ENCODE data around the gene COA7. TPM values are rescaled to one million over a fixed set of nuclear protein-coding genes. Genes with fewer than 3 reads are reported as not detected.
A peak's percentile ranks its signal among the peaks of the same experiment; 100 is the strongest.

Gene COA7
- total RNA-seq, 2 donors from 2014 or later = 23.5 to 29.9 TPM

DNA sequence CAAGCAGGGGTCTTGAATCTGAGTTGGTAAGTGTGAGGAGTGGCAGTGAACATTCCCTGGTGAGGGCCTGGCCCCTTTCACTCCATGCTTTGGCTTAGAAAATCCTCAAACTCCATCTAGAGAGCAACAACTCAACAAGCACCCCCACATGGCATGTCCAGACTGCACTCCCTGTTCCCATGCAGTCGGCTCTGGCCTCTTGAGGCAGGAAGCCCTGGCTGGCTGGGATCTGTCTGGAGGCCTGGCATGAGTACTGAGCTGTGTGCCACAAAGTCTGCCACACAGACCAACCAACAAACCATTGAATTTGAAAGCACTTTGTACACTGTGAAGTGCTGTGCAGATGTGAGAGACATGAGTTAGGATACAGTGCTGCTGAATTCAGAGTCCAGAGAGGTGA, 25.2 kb downstream of the COA7 start:
- no peaks in the 10 kb centered on the region for H3K27me3 Mint-ChIP-seq (ENCODE audit: insufficient read depth)
- peak overlapping the region; percentile 48 for H3K27ac ChIP-seq (ENCODE audit: low read depth, low read length)

GRCh38 chr1:52670604-52671003, 27.5 kb downstream of the COA7 start:
- no peaks in the 10 kb centered on the region for H3K36me3 Mint-ChIP-seq (ENCODE audit: low read depth)
- Histone ChIP-seq H3K4me3 (ENCODE audit: low read length) (no peak overlapping the region), H3K9ac (ENCODE audit: extremely low read depth, low read length, poor library complexity, severe bottlenecking) (no peak overlapping the region), H3K27ac (ENCODE audit: low read depth, low read length) (no peak overlapping the region), H3K9me3 (ENCODE audit: control insufficient read depth, low read length) (no peaks in the 10 kb centered on the region), H3K4me1 (ENCODE audit: control insufficient read depth, insufficient read depth, low read length) (peaks cover 13% of the 10 kb centered on the region), H3K36me3 (ENCODE audit: control insufficient read depth, insufficient read depth, low read length) (no peaks in the 10 kb centered on the region), H3K27me3 (ENCODE audit: control insufficient read depth, insufficient read depth, low read length, poor library complexity, severe bottlenecking) (no peaks in the 10 kb centered on the region)
- H3K4me1 Mint-ChIP-seq = peaks cover 18% of the 10 kb centered on the region
- no peaks in the 10 kb centered on the region for H3K9me3 Mint-ChIP-seq
- no peak for DNase-seq
- 100% methylated on average over 1 to 2 of the region's 2 CpGs for WGBS, 2 experiments (ENCODE audit: insufficient coverage in 1 of 2, insufficient read length in 1 of 2)
- H3K27me3 Mint-ChIP-seq (ENCODE audit: insufficient read depth) = no peaks in the 10 kb centered on the region
- no peak overlapping the region for H3K27ac Mint-ChIP-seq
- no peak overlapping the region for H3K4me3 Mint-ChIP-seq
- no peak for TF ChIP-seq CTCF (conservative IDR thresholded peaks at IDR 0.05)

More for the DNA sequence above, 25.2 kb downstream of the COA7 start:
- no peak for TF ChIP-seq CTCF (conservative IDR thresholded peaks at IDR 0.05)
- H3K4me3 ChIP-seq (ENCODE audit: low read length) = no peak overlapping the region
- DNase-seq = no peak
- no peak overlapping the region for H3K27ac Mint-ChIP-seq
- no peak overlapping the region for H3K4me3 Mint-ChIP-seq
- no peaks in the 10 kb centered on the region for H3K9me3 ChIP-seq (ENCODE audit: control insufficient read depth, low read length)
- H3K4me1 ChIP-seq (ENCODE audit: control insufficient read depth, insufficient read depth, low read length) = peaks cover 5% of the 10 kb centered on the region
- H3K36me3 Mint-ChIP-seq (ENCODE audit: low read depth) = no peaks in the 10 kb centered on the region
- no peaks in the 10 kb centered on the region for H3K27me3 ChIP-seq (ENCODE audit: control insufficient read depth, insufficient read depth, low read length, poor library complexity, severe bottlenecking)
- no peak overlapping the region for H3K9ac ChIP-seq (ENCODE audit: extremely low read depth, low read length, poor library complexity, severe bottlenecking)
- no peaks in the 10 kb centered on the region for H3K36me3 ChIP-seq (ENCODE audit: control insufficient read depth, insufficient read depth, low read length)
- H3K4me1 Mint-ChIP-seq = peaks cover 15% of the 10 kb centered on the region
- 0% methylated on average over 1 of the region's 1 CpG; no CpG with 5 or more reads in 1 of the 2 experiments for WGBS, 2 experiments (ENCODE audit: insufficient coverage in 1 of 2, insufficient read length in 1 of 2)
- H3K9me3 Mint-ChIP-seq = no peaks in the 10 kb centered on the region

- Histone ChIP-seq H3K36me3 (ENCODE audit: control insufficient read depth, insufficient read depth, low read length) (no peaks in the 10 kb centered on the region), H3K4me1 (ENCODE audit: control insufficient read depth, insufficient read depth, low read length) (peaks cover 10% of the 10 kb centered on the region), H3K9me3 (ENCODE audit: control insufficient read depth, low read length) (no peaks in the 10 kb centered on the region), H3K4me3 (ENCODE audit: low read length) (no peak overlapping the region), H3K9ac (ENCODE audit: extremely low read depth, low read length, poor library complexity, severe bottlenecking) (no peak overlapping the region), H3K27me3 (ENCODE audit: control insufficient read depth, insufficient read depth, low read length, poor library complexity, severe bottlenecking) (no peaks in the 10 kb centered on the region), H3K27ac (ENCODE audit: low read depth, low read length) (no peak overlapping the region)
- no peak overlapping the region for H3K4me3 Mint-ChIP-seq
- H3K9me3 Mint-ChIP-seq = no peaks in the 10 kb centered on the region
- no peak for DNase-seq
- no peaks in the 10 kb centered on the region for H3K27me3 Mint-ChIP-seq (ENCODE audit: insufficient read depth)
- no peak for TF ChIP-seq CTCF (conservative IDR thresholded peaks at IDR 0.05)
- no peaks in the 10 kb centered on the region for H3K36me3 Mint-ChIP-seq (ENCODE audit: low read depth)
- H3K27ac Mint-ChIP-seq = no peak overlapping the region
- H3K4me1 Mint-ChIP-seq = peaks cover 20% of the 10 kb centered on the region
- 100% methylated on average over 1 of the region's 1 CpG for WGBS, 2 experiments (ENCODE audit: insufficient coverage in 1 of 2, insufficient read length in 1 of 2)
Measured at GRCh38 chr1:52669696-52670095, 28.5 kb downstream of the COA7 start.
